ENCODE measurements around the gene PLCE1.

GRCh38 chr10:93997546-93997945, 3.8 kb downstream of the PLCE1 start:
- TF ChIP-seq CTCF (IDR thresholded peaks at IDR 0.05) (no peak), EP300 (IDR thresholded peaks at IDR 0.05) (no peak), POLR2A (IDR thresholded peaks at IDR 0.05; ENCODE audit: low read depth) (no peak)

Measured in esophagus muscularis mucosa (tissue), 4 donors.